ENCODE measurements around the gene S100A3. TPM values are rescaled to one million over a fixed set of nuclear protein-coding genes. Genes with fewer than 3 reads are reported as not detected.

Gene S100A3
- total RNA-seq, 2 donors from 2014 or later, result not detected

DNA sequence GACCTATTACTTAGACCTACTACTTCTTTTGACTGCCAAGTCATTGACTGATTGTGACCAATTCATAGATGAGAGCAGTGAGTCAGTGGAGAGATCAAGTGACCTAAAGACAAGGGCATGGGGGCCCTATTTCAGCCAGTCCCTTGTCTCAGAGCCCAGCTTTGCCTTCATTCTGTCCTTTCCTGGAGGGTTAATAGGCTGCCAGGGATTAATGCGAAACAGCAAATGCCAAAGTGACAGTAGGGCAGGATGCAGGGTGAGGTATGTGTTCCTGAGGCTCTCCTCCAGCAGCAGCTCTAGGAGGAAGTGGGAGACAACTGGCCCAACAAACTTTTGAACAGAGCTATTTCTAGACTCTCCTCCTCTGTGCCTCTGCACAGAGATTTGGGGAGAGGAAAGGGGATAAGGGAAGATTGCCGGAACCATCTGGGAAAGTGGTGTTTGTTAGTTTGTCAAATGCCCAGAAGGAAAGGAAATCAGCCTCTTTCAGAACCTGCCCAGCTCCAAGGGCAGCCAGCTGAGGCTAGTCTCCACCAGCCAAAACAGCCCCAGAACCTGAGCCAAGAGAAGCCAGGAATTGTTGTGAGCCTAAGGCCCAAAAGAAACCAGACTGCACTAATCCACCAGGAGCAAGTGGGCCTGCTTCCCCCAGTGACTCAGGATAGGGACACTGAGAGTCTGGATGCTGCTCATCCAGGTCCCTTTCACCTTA lies 4.9 kb upstream of the S100A3 start:
- intact Hi-C loops (cut with DNase I, micrococcal nuclease), result no loop called here
- peak; percentile 20 for ATAC-seq
- no peak for DNase-seq

DNA sequence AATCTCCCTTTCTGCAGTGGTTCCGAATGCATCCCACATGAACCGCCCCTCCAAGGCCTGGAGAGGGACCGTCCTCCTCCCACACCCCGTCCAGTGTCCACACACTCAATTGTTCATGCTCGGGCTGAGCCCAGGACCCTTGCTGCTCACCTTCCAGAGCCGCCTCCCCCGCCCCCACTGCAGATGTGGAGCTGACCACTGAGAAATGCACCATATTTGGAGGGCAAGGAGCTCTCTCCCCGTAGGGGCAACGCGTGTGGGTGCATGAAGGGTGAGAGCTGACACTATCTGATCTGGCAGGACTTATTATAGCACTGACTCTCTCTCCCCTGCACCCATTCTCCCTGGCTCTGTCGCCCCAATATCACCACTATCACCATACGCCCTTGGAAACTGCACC lies 4.0 kb upstream of the S100A3 start:
- no peak for ATAC-seq
- no peak for DNase-seq
- intact Hi-C loops (cut with DNase I, micrococcal nuclease), result no loop called here

DNA sequence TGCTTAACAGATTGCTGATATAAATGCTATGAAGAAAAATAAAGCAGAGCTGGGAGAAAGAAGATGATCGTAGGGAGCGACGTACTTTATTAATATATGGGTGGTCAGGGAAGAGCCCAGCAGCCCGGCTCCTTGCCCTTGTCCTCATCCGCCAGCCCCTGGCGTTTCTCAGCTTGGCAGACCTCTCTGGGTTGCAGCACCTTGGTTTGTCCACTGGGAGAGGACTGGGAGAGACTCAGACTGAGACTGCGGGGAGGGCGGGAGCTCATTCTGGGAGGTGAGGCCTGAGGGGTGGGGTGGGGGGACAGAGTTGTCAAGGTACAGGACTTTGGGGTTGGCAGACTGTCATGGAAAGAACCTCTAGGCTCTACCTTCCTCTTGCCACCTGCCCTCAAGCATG lies 3.3 kb upstream of the S100A3 start:
- intact Hi-C loops (cut with DNase I, micrococcal nuclease), result no loop called here
- DNase-seq, result no peak

DNA sequence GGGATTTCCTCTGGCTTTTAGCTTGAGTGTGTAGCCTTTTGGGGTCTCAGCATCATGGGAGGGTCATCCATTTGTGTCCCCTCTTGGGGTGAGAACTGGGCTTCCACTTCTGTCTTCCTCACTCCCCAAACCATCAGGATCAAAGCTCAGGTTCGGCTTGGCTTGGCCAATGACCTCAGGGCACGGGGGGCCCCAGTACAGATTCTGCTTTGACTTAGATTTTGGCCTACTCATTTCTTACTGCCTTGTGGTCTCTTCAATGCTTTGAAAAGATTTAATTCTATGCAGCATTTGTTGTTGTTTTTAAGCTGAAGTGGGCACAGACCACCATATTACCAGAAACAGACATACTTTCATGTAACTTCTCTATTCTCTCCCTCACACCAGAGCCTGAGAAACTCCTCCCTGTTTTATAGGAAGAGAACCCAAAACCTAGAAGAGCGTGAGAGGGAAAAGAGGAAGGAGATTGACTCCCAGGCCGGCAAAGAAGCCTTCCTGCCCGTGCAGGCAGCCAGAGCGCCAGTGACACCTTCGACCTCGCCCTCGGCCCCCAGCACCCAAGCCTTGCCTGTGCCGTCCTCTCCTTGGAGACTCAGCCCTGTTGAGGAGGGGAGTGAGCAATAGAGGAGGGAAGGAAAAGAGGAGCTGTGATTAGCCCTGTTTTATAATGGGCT lies 1.9 kb upstream of the S100A3 start:
- DNase-seq, result peak in 1 of 2 donors; percentile 23
- intact Hi-C loops (cut with DNase I, micrococcal nuclease), result no loop called here
- ATAC-seq, result peak; percentile 36

More for the DNA sequence above, 3.3 kb upstream of the S100A3 start:
- no peak for ATAC-seq

GRCh38 chr1:153550398-153550758 lies 1.3 kb upstream of the S100A3 start:
- ATAC-seq (no peak), DNase-seq (no peak)
- intact Hi-C loops (cut with DNase I, micrococcal nuclease), result no loop called here

DNA sequence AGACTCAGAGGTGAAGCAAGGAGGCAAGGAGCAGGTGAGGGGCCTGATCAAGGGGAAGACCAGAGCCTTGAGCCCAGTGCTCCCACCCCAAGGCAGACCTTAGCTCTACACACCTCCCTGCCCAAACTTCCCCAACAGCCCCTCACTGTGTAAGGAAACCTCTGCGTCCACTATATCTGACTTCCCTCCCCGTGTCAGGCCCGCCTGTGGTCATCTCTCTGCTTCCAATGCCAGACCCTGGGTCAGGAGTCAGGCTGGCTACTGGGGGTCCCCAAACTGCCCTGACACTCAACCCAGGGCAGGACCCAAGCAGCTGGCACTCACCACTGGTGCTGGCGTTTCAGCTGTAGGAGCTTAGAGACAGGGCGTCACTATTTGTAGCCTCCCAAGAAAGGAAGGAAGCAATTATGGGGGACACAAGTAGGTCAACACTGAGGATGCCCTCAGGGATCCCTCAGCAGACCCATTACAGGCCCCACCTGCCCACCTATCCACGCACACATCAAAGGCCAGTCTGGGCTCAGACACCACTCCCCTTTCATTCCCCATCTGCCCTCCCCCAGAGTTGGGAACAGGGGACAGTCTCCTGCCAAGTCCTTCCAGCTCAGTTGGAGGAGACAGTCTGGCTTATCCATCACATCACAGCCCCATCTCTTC lies 811 bp upstream of the S100A3 start:
- DNase-seq (peak in 1 of 2 donors; percentile 20), ATAC-seq (no peak)
- intact Hi-C loops (cut with DNase I, micrococcal nuclease), result no loop called here

DNA sequence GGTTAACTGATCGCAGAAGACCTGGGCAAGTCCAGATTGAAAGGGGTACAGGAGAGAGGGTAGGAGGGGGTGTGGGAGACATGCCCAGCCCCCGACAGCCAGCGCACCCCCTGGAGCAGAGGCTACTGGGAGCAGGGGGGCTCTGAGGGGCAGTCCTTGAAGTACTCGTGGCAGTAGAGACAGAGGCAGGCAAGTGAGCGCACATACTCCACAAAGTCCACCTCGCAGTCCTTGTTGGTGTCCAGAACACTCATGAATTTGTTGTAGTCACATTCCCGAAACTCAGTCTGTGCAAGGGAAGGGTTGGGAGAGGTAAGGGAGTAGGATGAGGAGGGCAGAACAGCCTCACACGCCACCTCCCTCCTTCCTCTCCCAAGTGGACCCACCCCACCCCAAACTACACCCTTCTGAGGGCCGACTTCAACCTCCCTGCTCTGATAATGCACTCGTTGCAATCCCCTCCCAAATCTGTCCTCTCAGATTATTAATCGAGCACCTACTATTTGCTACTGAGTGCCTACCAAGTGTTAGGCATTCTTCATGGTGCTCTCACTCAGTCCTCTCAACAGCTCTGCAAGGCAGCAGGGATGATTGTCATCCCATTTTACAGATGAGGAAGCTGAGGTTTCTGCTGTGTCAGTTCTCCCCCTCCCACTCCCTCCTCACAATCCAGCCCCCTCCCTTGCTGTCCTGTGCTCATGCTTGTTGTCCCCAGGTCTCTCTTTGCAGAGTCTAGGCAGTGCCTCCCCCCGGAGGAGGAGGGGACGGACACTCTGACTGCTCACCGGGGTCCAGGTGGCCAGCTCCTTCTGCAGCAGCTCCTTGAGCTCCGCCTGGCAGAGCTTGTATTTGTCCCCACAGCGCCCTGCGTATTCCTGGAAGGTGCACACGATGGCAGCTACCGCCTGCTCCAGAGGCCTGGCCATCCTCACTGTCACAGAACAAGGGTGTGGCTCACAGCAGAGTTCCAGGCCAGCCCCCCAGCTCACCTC lies 1.2 kb downstream of the S100A3 start:
- DNase-seq (peak in 1 of 2 donors; percentile 23), ATAC-seq (no peak)
- intact Hi-C loops (cut with DNase I, micrococcal nuclease), result no loop called here

- DNase-seq, result peak in 1 of 2 donors; percentile 22
- intact Hi-C loops (cut with DNase I, micrococcal nuclease), result no loop called here
- ATAC-seq, result no peak
Observed at GRCh38 chr1:153546796-153547559, 2.1 kb downstream of the S100A3 start.

GRCh38 chr1:153546371-153546770 lies 2.7 kb downstream of the S100A3 start:
- ATAC-seq (no peak), DNase-seq (peak in 1 of 2 donors; percentile 25)
- intact Hi-C loops (cut with DNase I, micrococcal nuclease), result no loop called here

- DNase-seq (peak; percentile 95 to 97), ATAC-seq (peak; percentile 95)
- intact Hi-C loops (cut with DNase I, micrococcal nuclease), result no loop called here
Observed at GRCh38 chr1:153545067-153546055, 3.7 kb downstream of the S100A3 start, which contains the start of gene S100A4. TSS of gene S100A4 (minus strand) at chr1:153545806. CDS start at chr1:153544794, 1,012 bp downstream.

- DNase-seq, result no peak
- ATAC-seq, result no peak
- intact Hi-C loops (cut with DNase I, micrococcal nuclease), result no loop called here
Observed at GRCh38 chr1:153544453-153545066, 4.5 kb downstream of the S100A3 start.

GRCh38 chr1:153543736-153544135 lies 5.3 kb downstream of the S100A3 start:
- ATAC-seq, result no peak
- DNase-seq, result peak in 1 of 2 donors; percentile 31
- intact Hi-C loops (cut with DNase I, micrococcal nuclease), result no loop called here

GRCh38 chr1:153542956-153543711 lies 5.9 kb downstream of the S100A3 start:
- DNase-seq (peak in 1 of 2 donors; percentile 21), ATAC-seq (no peak)
- intact Hi-C loops (cut with DNase I, micrococcal nuclease), result no loop called here

DNA sequence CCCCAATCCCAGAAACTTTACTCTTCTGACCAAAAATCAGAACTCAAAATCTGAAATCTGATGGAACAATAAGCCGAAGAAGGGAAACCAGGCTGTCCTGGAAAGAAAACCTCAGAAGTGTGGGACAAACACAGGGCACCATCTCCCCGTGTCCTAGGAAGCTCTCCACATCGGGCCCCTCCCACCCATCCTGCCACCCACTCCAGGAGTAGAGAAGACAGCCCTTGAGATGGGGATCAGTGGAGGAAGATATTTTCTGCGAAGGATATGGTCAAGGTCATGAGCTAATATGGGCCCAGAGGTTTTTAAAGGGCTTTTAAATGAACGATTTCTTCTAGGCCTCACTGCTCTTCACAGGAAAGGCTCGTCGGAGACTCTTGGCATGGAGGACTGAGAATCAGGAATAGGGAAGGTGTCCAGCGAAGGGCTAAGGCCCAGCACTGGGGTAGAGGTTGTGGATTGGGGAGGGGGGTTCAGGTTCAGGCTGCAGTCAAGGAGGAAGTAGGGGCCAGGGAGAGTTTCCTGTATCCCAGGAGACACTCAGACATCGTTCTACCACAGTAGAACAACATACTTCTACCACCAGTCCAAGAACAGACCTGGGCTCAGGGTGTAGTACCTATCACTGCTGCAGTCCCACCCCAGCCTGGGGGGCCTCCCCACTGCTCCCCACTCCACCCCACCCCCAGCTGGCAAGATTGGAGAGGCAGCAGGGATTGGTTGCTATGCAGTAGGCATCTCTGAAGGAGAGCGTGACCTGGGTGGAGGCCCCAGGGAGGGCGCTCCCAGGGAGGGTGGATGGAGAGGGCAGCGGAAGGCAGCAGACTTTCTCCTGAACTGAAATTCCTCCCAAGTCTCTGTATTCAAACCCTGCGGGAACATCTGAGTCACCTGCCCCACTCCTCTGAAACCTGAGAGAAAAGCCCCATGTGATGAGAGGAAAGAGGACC lies 7.1 kb downstream of the S100A3 start:
- intact Hi-C loops (cut with DNase I, micrococcal nuclease), result no loop called here
- DNase-seq (peak in 1 of 2 donors; percentile 25), ATAC-seq (no peak)

Measured in left colon (tissue), 2 donors.